ENCODE results near the gene MISP3. TPM values are rescaled to one million over a fixed set of nuclear protein-coding genes. Genes with fewer than 3 reads are reported as not detected.
A peak's percentile ranks its signal among the peaks of the same experiment; 100 is the strongest.

Gene MISP3
- total and polyA plus RNA-seq, 2 of the 8 experiments (the other 6 are each of a cell fraction or from before 2014, with no cell fraction given): 0.74 to 1.4 TPM

GRCh38 chr19:14096272-14096992 is 23.8 kb downstream of the MISP3 start (continued):
- peak; percentile 60 to 79 (median 64) for TF ChIP-seq CTCF (IDR thresholded peaks at IDR 0.05; ENCODE audit: control extremely low read depth in 1 of 3, insufficient read depth in 1 of 3, low read depth in 1 of 3, low read length in 3 of 3)
